ENCODE data around the gene IRF9.

Gene IRF9

DNA sequence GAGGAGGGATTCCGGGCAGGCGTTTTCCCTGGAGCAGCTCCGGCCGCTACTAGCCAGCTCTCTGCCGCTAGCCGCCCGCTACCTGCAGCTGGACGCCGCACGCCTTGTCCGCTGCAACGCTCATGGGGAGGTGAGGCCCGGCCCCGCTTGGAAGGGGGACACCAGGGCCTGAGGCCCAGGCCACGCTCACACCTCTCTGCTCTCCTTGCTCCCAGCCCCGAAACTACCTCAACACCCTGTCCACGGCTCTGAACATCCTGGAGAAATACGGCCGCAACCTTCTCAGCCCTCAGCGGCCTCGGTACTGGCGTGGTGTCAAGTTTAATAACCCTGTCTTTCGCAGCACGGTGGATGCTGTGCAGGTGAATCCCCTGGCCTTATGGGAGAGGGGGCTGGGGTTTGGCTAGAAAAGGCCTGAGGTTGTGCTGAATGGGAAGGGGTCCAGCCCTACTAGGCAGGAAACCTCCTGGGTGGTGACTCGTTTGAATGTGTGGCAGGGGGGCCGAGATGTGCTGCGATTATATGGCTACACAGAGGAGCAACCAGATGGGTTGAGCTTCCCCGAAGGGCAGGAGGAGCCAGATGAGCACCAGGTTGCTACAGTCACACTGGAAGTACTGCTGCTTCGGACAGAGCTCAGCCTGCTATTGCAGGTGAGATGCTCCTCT lies 13.2 kb upstream of the IRF9 start:
- TF ChIP-seq, protein P1, sequence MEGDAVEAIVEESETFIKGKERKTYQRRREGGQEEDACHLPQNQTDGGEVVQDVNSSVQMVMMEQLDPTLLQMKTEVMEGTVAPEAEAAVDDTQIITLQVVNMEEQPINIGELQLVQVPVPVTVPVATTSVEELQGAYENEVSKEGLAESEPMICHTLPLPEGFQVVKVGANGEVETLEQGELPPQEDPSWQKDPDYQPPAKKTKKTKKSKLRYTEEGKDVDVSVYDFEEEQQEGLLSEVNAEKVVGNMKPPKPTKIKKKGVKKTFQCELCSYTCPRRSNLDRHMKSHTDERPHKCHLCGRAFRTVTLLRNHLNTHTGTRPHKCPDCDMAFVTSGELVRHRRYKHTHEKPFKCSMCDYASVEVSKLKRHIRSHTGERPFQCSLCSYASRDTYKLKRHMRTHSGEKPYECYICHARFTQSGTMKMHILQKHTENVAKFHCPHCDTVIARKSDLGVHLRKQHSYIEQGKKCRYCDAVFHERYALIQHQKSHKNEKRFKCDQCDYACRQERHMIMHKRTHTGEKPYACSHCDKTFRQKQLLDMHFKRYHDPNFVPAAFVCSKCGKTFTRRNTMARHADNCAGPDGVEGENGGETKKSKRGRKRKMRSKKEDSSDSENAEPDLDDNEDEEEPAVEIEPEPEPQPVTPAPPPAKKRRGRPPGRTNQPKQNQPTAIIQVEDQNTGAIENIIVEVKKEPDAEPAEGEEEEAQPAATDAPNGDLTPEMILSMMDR (IDR thresholded peaks at IDR 0.05; ENCODE audit: borderline replicate concordance, insufficient read depth, low read depth, low read length), result no peak

GRCh38 chr14:24149302-24149969 lies 11.6 kb upstream of the IRF9 start:
- H3K4me3 ChIP-seq (ENCODE audit: low read depth, low read length), result no peak overlapping the region
- TF ChIP-seq, protein P1 (IDR thresholded peaks at IDR 0.05; ENCODE audit: borderline replicate concordance, insufficient read depth, low read depth, low read length), result no peak

More for the DNA sequence above, 13.2 kb upstream of the IRF9 start:
- H3K4me3 ChIP-seq (ENCODE audit: low read depth, low read length), result peak overlapping the region; percentile 63

- TF ChIP-seq, protein P1 (IDR thresholded peaks at IDR 0.05; ENCODE audit: borderline replicate concordance, insufficient read depth, low read depth, low read length), result no peak
- no peak overlapping the region for H3K4me3 ChIP-seq (ENCODE audit: low read depth, low read length)
These were observed 11.0 kb upstream of the IRF9 start for GRCh38 chr14:24150061-24150460.

DNA sequence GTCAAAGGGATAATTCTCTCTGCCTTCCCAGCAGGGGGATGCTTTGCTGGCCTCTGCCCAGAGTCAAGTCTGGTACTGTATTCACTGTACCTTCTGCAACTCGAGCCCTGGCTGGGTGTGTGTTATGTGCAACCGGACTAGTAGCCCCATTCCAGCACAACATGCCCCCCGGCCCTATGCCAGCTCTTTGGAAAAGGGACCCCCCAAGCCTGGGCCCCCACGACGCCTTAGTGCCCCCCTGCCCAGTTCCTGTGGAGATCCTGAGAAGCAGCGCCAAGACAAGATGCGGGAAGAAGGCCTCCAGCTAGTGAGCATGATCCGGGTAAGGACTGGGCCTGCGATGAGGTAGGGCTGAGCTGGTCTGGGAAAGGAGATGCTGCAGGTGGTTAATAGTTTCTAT lies 10.5 kb upstream of the IRF9 start:
- TF ChIP-seq, protein P1 (IDR thresholded peaks at IDR 0.05; ENCODE audit: borderline replicate concordance, insufficient read depth, low read depth, low read length), result no peak
- H3K4me3 ChIP-seq (ENCODE audit: low read depth, low read length), result no peak overlapping the region

DNA sequence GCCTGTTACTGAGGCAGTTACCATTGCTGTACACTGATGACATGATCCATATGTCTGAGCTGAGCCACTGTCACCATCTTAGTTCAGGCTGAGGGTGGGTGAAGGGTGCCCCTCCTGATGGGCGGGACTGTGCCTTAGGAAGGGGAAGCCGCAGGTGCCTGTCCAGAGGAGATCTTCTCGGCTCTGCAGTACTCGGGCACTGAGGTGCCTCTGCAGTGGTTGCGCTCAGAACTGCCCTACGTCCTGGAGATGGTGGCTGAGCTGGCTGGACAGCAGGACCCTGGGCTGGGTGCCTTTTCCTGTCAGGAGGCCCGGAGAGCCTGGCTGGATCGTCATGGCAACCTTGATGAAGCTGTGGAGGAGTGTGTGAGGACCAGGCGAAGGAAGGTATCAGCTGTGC lies 10.1 kb upstream of the IRF9 start:
- H3K4me3 ChIP-seq (ENCODE audit: low read depth, low read length), result no peak overlapping the region
- TF ChIP-seq, protein P1 (IDR thresholded peaks at IDR 0.05; ENCODE audit: borderline replicate concordance, insufficient read depth, low read depth, low read length), result no peak

- TF ChIP-seq, protein P1 (IDR thresholded peaks at IDR 0.05; ENCODE audit: borderline replicate concordance, insufficient read depth, low read depth, low read length), result no peak
These were observed 9.5 kb upstream of the IRF9 start for GRCh38 chr14:24151404-24152080.

More at GRCh38 chr14:24151404-24152080, 9.5 kb upstream of the IRF9 start:
- H3K4me3 ChIP-seq (ENCODE audit: low read depth, low read length), result no peak overlapping the region
